HepG2 (cell line): ENCODE measurements around the gene TSC22D1. TPM values are rescaled to one million over a fixed set of nuclear protein-coding genes. Genes with fewer than 3 reads are reported as not detected.

Experiments used
- ATAC-seq: fragments of 200-7000 bp; cut with Tn5 transposase; 3 replicates; pipeline ENCODE4 v1.9.1; 2020; ENCODE audit warnings: mild to moderate bottlenecking, moderate library complexity
- BruUV-seq: library from RNA; stranded (reverse); fragments of 400-500 nt; replicated peaks from 2 replicates; lab custom pipeline; 2021; lab: Mats Ljungman, UMichigan
- CTCF ChIA-PET: fragments of 300-600 bp; formaldehyde crosslinking; extraction: SDS; loops from one replicate; lab custom pipeline; 2021; ENCODE audit warnings: low total read pairs, inconsistent platforms, low intra/inter-chr PET ratio; lab: Yijun Ruan, JAX
- POLR2A ChIA-PET: fragments of 350-600 bp; sonication (Branson Sonifier 250); formaldehyde crosslinking; loops from one replicate; lab custom pipeline; 2020; ENCODE audit warnings: antibody characterized with exemption, inconsistent platforms; lab: Yijun Ruan, JAX
- DNase-seq: peaks from one replicate; pipeline ENCODE4 v3.0.0-alpha.2; 2015; ENCODE audit warnings: low spot score
- FAIRE-seq: peaks from 3 replicates; lab custom pipeline; 2011; peaks lifted over from hg19 to GRCh38; lab: Jason Lieb, UNC
- H2AFZ ChIP-seq: one replicate; pipeline ENCODE4 v1.6.1; 2011; ENCODE audit warnings: low read length, inconsistent platforms
- H3K27ac ChIP-seq: fragments of 300-600 bp; 3 replicates; pipeline ENCODE4 v1.8.0; 2011; ENCODE audit warnings: mixed run types, mild to moderate bottlenecking, mixed read lengths, low read length, inconsistent platforms; ENCODE audit not compliant: insufficient read depth; ENCODE audit errors: extremely low read length
- H3K27me3 ChIP-seq, 2 experiments: fragments of 200-600 bp in 1 of 2; 2 replicates in 1 of 2; 3 replicates in 1 of 2; pipeline versions ENCODE4 v1.6.0 to v1.8.0; 2011; ENCODE audit warnings: low read length in 2 of 2, mild to moderate bottlenecking in 2 of 2, moderate library complexity in 2 of 2, inconsistent platforms in 1 of 2; ENCODE audit not compliant: insufficient read depth in 2 of 2, control insufficient read depth in 1 of 2
- H3K36me3 ChIP-seq, 2 experiments: fragments of 200-600 bp in 1 of 2; replicated peaks in 1 of 2; 2 replicates in 1 of 2; 3 replicates in 1 of 2; pipeline versions ENCODE4 v1.5.1 to v1.8.0; 2011; ENCODE audit warnings: low read length in 2 of 2, inconsistent platforms in 1 of 2; ENCODE audit not compliant: insufficient read depth in 2 of 2, control insufficient read depth in 1 of 2
- H3K4me1 ChIP-seq: 2 replicates; pipeline ENCODE4 v1.5.1; 2012; ENCODE audit warnings: low read length, inconsistent platforms; ENCODE audit not compliant: insufficient read depth
- H3K4me2 ChIP-seq: 2 replicates; pipeline ENCODE4 v1.6.0; 2011; ENCODE audit warnings: low read depth, low read length, inconsistent platforms
- H3K4me3 ChIP-seq, 3 experiments: fragments of 200-600 bp in 1 of 3; sonication (generic), shearing (Covaris generic) in 1 of 3; replicated peaks in 1 of 3; 2 replicates each; pipeline ENCODE4 v1.5.1; 2011 to 2016; ENCODE audit warnings: low read length in 3 of 3, inconsistent platforms in 2 of 3, low read depth in 2 of 3, mild to moderate bottlenecking in 2 of 3, control low read depth in 1 of 3, mixed read lengths in 1 of 3; ENCODE audit not compliant: insufficient read depth in 1 of 3
- H3K79me2 ChIP-seq: one replicate; pipeline ENCODE4 v1.6.1; 2011; ENCODE audit warnings: low read length, inconsistent platforms; ENCODE audit not compliant: insufficient read depth
- H3K9ac ChIP-seq: 2 replicates; pipeline ENCODE4 v1.6.0; 2011; ENCODE audit warnings: mild to moderate bottlenecking, low read depth, low read length, inconsistent platforms; ENCODE audit not compliant: insufficient read depth
- H3K9me3 ChIP-seq: 2 replicates; pipeline ENCODE4 v1.5.1; 2012; ENCODE audit warnings: mild to moderate bottlenecking, low read length
- H4K20me1 ChIP-seq: 2 replicates; pipeline ENCODE4 v1.6.0; 2011; ENCODE audit warnings: inconsistent platforms, mild to moderate bottlenecking, low read length, moderate library complexity; ENCODE audit not compliant: insufficient read depth
- GATAD2A ChIP-seq: IDR thresholded peaks from 2 replicates; pipeline ENCODE4 v1.6.1; 2016
- MIER3 ChIP-seq: IDR thresholded peaks from 2 replicates; pipeline ENCODE4 v1.6.1; 2016; ENCODE audit warnings: missing compliant biosample characterization, borderline replicate concordance
- MTF2 ChIP-seq: sonication (generic); formaldehyde crosslinking; IDR thresholded peaks from 2 replicates; pipeline ENCODE4 v1.5.0; 2020; ENCODE audit warnings: missing genetic modification reagents, borderline replicate concordance
- PHF21A ChIP-seq: sonication (generic); formaldehyde crosslinking; IDR thresholded peaks from 2 replicates; pipeline ENCODE4 v1.5.0; 2020; ENCODE audit warnings: mild to moderate bottlenecking, missing genetic modification reagents
- SNAPC2 ChIP-seq: sonication (generic); formaldehyde crosslinking; IDR thresholded peaks from 2 replicates; pipeline ENCODE4 v1.8.1; 2022; ENCODE audit warnings: mild to moderate bottlenecking, missing genetic modification reagents
- TRIM22 ChIP-seq: fragments of 450-650 bp; IDR thresholded peaks from 2 replicates; pipeline ENCODE4 v1.6.1; 2017
- ZNF652 ChIP-seq: IDR thresholded peaks from 2 replicates; pipeline ENCODE4 v1.6.1; 2016; ENCODE audit warnings: low read depth, borderline replicate concordance
- ZNF879 ChIP-seq: sonication (generic); formaldehyde crosslinking; IDR thresholded peaks from 2 replicates; pipeline ENCODE4 v1.8.1; 2023; ENCODE audit warnings: missing genetic modification reagents
- WGBS: methylation state at CpG from one replicate; pipeline ENCODE4 v1.1.6; 2017; ENCODE audit warnings: low lambda C conversion rate; 5-methylcytosine and 5-hydroxymethylcytosine counted together
- in situ Hi-C: cut with HindIII; loops from 2 replicates; pipeline ENCODE4 v1.10.0; 2017; ENCODE audit warnings: low pct_unique_long_range_greater_than_20kb; ENCODE audit not compliant: extremely low pct_ligation_motif_present
- intact Hi-C: fragments of 100-400 bp; cut with micrococcal nuclease; formaldehyde crosslinking; loops from one replicate; pipeline ENCODE4 v1.10.0; 2022; ENCODE audit not compliant: unreplicated experiment
- polyA plus RNA-seq, 8 experiments: library from polyadenylated mRNA; depleted of rRNA in 3 of 8; stranded (reverse) in 7 of 8; unstranded in 1 of 8; fragments of >200 nt; fragmentation: Illumina TruSeq in 4 of 8; extraction: Trizol in 4 of 8; gene quantifications; 2 replicates each; pipeline versions ENCODE4 v1.2.1 to v1.2.3, GENCODE V29; 2011 to 2016; ENCODE audit warnings: low read depth in 4 of 8, missing spikeins in 1 of 8, mixed read lengths in 1 of 8; ENCODE audit not compliant: insufficient read depth in 1 of 8
- total RNA-seq, 5 experiments: library from RNA; depleted of rRNA; stranded (reverse); fragments of >200 nt; fragmentation: Illumina TruSeq; extraction: Trizol; gene quantifications; 2 replicates each; pipeline ENCODE4 v1.2.3, GENCODE V29; 2016; ENCODE audit warnings: low read depth in 1 of 5
- TF ChIP-seq, protein P1 (sequence below): sonication (generic); formaldehyde crosslinking; IDR thresholded peaks from 2 replicates; pipeline ENCODE4 v1.8.0; 2022; ENCODE audit warnings: low read depth, missing genetic modification reagents

Gene TSC22D1
- total and polyA plus RNA-seq, 2 of the 13 experiments (the other 11 are each of a cell fraction or from before 2014, with no cell fraction given) = 18.4 to 35.7 TPM

DNA sequence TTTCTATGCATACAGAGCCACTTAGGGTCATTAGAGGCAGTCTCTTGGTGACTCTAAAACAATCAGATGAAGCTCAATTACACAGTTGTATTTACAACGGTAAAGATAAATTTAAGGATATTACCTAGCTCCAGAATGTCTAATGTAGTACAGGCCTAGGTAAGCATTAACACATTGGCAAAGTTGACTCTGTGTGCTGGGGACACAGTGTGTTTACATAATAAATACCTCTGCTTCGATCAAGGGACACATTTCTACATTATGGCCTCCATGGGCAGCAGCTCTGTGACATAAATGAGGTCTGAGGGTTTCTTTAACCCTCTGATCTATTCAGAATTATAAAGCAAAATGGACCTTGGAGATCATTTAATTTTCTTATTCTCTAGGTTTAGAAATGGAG is 127.8 kb downstream of the TSC22D1 start (continued):
- TF ChIP-seq MIER3 (CRISPR knock-in tag) = peak; percentile 25; the same call in 1 of the 2 replicates
- TF ChIP-seq, protein P1, sequence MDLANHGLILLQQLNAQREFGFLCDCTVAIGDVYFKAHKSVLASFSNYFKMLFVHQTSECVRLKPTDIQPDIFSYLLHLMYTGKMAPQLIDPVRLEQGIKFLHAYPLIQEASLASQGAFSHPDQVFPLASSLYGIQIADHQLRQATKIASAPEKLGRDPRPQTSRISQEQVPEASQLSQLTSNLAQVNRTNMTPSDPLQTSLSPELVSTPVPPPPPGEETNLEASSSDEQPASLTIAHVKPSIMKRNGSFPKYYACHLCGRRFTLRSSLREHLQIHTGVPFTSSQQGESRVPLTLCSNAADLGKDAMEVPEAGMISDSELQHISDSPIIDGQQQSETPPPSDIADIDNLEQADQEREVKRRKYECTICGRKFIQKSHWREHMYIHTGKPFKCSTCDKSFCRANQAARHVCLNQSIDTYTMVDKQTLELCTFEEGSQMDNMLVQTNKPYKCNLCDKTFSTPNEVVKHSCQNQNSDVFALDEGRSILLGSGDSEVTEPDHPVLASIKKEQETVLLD (CRISPR knock-in tag) = no peak
- peak; percentile 55; the same call in 1 of the 2 replicates for TF ChIP-seq GATAD2A (CRISPR knock-in tag)
- no peak for TF ChIP-seq ZNF879 (CRISPR knock-in tag)
- TF ChIP-seq SNAPC2 (CRISPR knock-in tag) = no peak
- TF ChIP-seq TRIM22 = no peak
- TF ChIP-seq PHF21A (CRISPR knock-in tag) = no peak

GRCh38 chr13:44447783-44448321 is 128.3 kb downstream of the TSC22D1 start:
- WGBS = 51% methylated on average over 2 of the region's 2 CpGs
- ChIA-PET CTCF (no interaction called here), POLR2A (interaction anchor here (0.8 to 2.3 kb wide), 5 partner anchors 9 to 306 kb away, joined by 3 to 36 read pairs (median 4); no protein-coding TSS in a partner anchor)
- no peak overlapping the region for H2AFZ ChIP-seq
- no peaks in the 10 kb centered on the region for H3K27me3 ChIP-seq
- intact Hi-C loops (no loop called here), in situ Hi-C loops (no loop called here)
- no peak for ATAC-seq
- no peak for DNase-seq
- peaks cover 40% of the 10 kb centered on the region for H3K4me1 ChIP-seq
- TF ChIP-seq ZNF652 (CRISPR knock-in tag) = peak; percentile 60; the same call in 1 of the 2 replicates
- no peak for TF ChIP-seq MTF2 (CRISPR knock-in tag)
- H4K20me1 ChIP-seq = no peaks in the 10 kb centered on the region
- peak overlapping the region in 2 of 3 experiments; percentile 31 to 36; a peak in 3 of 6 replicates for H3K4me3 ChIP-seq
- no peak for FAIRE-seq
- H3K36me3 ChIP-seq = no peaks in the 10 kb centered on the region
- H3K9ac ChIP-seq = peak overlapping the region; percentile 44; the same call in 1 of the 2 replicates
- H3K4me2 ChIP-seq = peak overlapping the region; percentile 72
- H3K27ac ChIP-seq = peak overlapping the region; percentile 76
- no TSS peak for BruUV-seq
- no peaks in the 10 kb centered on the region for H3K79me2 ChIP-seq
- H3K9me3 ChIP-seq = no peaks in the 10 kb centered on the region
